Epithelial cell of prostate (primary cell): ENCODE measurements around the gene ZNRF3.
"Not testable (repeated sequence)": the region's sequence is repeated elsewhere in the genome, so short reads cannot be mapped to it uniquely, and the experiment has no call there.

Source experiments
- DNase-seq: peaks from one replicate; pipeline ENCODE4 v3.0.0-alpha.2; 2011; ENCODE audit warnings: low read depth, low spot score
- H3K27ac ChIP-seq: fragments of 450-650 bp; 2 replicates; pipeline ENCODE4 v1.5.1; 2017; ENCODE audit warnings: mild to moderate bottlenecking

ZNRF3 gene

DNA sequence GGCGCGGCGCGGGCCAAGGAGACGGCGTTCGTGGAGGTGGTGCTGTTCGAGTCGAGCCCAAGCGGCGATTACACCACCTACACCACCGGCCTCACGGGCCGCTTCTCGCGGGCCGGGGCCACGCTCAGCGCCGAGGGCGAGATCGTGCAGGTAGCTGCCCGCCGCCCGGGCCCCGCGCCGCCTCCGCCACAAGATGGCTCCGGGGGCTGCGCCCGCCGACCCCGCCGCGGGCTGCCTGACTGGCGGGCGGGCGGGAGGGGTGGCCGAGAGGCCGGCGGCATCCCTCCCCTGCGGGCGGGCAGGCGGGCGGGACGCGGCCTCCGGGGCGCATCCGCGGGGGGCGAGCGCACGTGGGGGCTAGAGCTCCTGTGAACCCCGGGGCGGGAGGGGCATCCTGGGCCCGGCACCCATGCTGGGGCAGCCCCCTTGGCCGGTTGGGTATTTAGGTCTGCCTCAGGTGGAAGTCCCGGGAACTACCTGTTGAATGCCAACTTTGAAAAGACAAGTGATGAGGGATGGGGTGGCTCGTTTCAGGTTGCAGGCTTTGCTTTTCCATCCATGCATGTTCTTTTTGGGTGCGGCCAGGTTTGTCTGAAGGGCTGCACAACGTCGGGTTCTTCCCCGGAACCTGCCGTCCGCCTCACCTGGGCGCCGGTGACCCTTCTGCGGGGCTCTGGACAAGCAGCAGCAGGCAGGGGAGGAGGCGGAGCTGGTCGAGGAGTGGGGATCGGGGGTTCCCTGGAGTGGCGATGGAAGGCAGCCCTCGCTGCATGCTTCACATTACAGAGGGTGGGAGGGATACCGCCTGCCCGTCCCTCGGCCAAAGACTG, 760 bp downstream of the ZNRF3 start:
- no peak for DNase-seq
- no peak overlapping the region for H3K27ac ChIP-seq

GRCh38 chr22:28884747-28885350, 1.5 kb downstream of the ZNRF3 start:
- H3K27ac ChIP-seq = no peak overlapping the region
- DNase-seq = no peak

- no peak for DNase-seq
- no peak overlapping the region for H3K27ac ChIP-seq
These were observed 2.6 kb downstream of the ZNRF3 start for GRCh38 chr22:28885939-28886338.

DNA sequence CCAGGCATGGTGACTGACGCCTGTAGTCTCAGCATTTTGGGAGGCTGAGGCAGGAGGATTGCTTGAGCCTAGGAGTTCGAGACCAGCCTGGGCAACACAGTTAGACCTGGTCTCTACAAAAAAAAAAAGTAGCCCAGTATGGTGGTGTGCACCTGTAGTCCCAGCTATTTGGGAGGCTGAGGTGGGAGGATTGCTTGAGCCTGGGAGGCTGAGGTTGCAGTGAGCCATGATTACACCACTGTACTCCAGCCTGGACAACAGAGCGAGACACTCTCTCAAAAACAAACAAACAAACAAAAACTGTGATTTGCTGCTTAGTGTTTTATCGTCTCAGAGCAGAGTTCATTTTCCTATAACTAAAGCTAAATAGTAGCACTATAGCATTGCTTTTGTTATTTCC, 3.3 kb downstream of the ZNRF3 start:
- not testable (repeated sequence) for H3K27ac ChIP-seq

DNA sequence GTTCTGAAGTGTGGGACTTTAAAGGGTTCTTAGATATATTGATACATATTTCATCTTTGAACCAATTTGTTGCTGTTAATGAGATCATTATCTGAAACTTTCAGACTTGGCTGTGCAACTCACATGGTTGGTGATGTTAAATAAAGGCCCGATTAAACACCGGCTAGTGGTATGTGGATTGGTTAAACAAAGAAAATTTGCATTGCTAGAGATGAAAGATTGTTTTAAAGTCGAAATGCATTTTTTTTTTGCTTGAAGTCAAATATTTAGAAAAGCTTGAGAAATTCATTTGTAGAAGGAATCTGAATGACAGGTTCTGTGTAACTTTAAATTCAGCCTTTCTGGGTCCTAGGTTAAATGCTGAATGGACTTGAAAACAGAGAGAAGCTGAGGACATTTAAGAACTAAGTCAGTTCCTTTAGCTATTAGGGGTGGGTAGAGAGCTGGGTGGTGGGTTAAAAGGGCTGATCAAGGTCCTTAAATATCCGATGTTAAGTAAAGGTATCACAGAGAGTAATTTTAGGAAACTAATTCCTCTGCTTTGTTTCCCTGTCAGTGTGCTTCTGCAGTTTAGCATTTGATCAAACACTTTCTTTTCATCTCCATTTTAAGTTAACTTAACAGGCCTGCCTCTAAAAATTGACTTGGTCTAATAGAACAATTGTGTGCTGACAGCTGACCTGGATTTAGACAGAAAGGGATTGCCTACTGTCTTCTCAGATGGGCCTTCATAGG, 4.5 kb downstream of the ZNRF3 start:
- no peak overlapping the region for H3K27ac ChIP-seq
- DNase-seq = no peak

More for the DNA sequence above, 3.3 kb downstream of the ZNRF3 start:
- DNase-seq = not testable (repeated sequence)

DNA sequence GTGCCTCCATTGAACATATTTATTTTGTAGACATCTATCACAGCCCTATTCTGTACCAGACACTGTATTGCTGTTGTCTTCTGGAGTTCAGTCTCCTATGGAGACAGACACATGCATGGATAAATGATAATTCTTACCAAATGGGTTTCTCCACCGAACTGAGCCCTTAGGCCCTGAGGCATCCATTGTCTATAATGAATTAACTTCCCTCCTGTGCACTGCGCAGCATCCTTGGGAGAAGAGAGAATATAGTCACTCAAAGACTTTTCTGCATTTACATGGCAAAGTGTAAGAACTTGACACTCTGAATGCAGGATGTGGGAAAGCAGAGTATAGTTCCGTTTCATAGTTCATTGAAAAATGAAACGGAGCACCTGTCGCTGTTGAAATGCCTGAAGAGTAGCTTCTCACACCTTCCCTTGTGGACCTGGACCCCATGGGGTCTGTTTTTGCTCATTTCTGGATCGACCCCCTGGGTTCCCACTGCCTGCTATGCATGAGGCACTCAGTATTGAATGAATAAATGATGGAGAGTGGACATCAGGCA, 6.2 kb downstream of the ZNRF3 start:
- no peak overlapping the region for H3K27ac ChIP-seq
- no peak for DNase-seq

GRCh38 chr22:28891156-28891733, 7.9 kb downstream of the ZNRF3 start:
- no peak overlapping the region for H3K27ac ChIP-seq
- no peak for DNase-seq

DNA sequence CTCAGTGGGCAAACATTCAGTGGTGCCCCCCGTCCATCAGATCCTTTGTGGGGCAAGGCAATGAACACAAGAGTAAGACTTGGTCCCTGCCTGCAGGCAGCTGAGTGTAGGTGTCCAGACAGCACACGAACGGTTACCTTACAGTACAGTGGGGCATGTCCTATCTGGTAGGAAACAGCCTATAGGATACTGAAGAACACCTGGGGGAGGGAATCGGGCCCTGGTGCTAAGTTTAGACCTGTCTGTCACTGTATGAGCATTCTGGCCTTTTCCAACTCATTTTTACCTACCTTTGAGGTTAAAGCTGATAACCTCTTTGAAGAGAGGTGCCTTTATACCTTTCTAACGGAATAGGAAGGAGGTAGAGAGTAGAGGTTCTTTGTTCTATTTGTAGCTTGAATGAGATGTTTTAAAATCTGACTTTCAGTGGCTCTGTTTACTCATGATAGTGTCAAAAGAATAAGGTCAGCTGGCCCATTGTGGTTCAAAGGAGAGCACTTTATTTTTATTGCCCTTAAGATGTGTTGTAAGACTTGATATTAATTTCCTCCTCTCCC, 8.9 kb downstream of the ZNRF3 start:
- DNase-seq = peak; percentile 24
- H3K27ac ChIP-seq = peak overlapping the region; percentile 6

- peak overlapping the region; percentile 34 for H3K27ac ChIP-seq
- DNase-seq = no peak
These were observed 10.4 kb downstream of the ZNRF3 start for GRCh38 chr22:28893810-28894209.

GRCh38 chr22:28894334-28894733, 11.0 kb downstream of the ZNRF3 start:
- DNase-seq = peak; percentile 69
- peak overlapping the region; percentile 34 for H3K27ac ChIP-seq

- no peak for DNase-seq
- peak overlapping the region; percentile 34 for H3K27ac ChIP-seq
These were observed 11.4 kb downstream of the ZNRF3 start for GRCh38 chr22:28894807-28895206.

DNA sequence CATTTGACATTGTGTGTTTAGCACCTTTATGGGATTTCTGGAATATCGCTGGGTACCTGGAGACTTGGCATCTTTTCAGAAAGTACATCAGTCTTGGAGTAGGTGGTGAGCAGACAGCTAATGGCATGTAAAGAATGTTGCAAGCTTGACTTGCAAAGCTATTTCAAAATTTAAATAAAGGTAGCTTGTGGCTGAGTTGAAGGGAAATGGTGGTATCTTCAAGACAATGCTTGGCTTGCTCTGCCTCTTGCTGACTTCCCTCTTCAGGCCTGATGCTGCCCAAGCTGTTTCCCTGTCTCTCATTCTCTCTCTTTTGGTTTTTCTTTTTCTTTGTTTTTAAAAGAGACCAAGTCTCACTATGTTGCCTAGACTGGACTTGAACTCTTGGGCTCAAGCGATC, 13.2 kb downstream of the ZNRF3 start:
- no peak for DNase-seq
- H3K27ac ChIP-seq = no peak overlapping the region

GRCh38 chr22:28898233-28898629, 14.9 kb downstream of the ZNRF3 start:
- no peak for DNase-seq

GRCh38 chr22:28899199-28899853, 16.0 kb downstream of the ZNRF3 start:
- DNase-seq = no peak
- H3K27ac ChIP-seq = peak overlapping the region; percentile 52

More at GRCh38 chr22:28898233-28898629, 14.9 kb downstream of the ZNRF3 start:
- peak overlapping the region; percentile 52 for H3K27ac ChIP-seq

DNA sequence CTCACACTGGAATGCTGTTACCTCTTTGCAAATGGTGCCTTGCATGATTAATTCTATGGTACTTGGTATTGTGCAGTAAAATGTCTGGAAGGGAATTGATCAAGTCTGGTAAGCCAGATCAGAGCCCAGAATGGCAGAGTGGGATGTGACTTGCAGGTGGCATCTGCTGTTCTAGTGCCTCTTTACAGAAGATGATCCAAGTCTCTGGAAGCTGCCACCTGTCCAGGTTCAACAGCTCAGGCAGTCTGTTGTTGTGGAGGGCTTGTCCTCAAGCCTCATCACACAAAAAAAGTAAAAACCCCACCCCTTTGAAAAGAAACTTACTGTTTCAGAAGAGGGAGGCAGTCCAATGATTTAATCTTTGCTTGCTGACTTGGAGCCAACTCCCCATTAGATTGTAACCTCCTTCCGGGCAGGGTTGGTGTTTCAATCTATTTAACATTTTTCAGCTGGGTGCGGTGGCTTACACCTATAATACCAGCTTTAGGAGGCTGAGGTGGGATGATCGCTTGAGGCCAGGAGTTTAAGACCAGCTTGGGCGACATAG, 17.1 kb downstream of the ZNRF3 start:
- no peak overlapping the region for H3K27ac ChIP-seq
- DNase-seq = no peak

DNA sequence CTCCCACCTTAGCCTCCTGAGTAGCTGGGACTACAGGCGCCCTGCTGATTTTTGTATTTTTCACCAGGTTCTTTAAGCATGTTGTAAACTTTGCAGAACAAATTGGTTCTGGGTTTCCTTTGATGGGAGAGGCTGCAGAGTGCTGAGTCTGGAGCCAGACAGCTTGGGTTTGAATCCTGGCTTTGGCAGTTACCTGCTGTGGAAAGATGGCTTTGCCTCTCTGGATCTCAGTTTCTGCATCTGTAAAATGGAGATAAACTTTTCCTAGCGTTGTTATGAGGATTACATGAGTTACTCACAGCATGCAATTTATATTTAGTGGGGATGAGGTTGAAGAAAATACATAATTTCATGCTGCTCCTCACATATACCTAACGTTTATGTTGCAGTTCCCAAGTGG, 19.1 kb downstream of the ZNRF3 start:
- no peak for DNase-seq
- H3K27ac ChIP-seq = no peak overlapping the region

- H3K27ac ChIP-seq = no peak overlapping the region
- no peak for DNase-seq
These were observed 19.7 kb downstream of the ZNRF3 start for GRCh38 chr22:28903080-28903479.

DNA sequence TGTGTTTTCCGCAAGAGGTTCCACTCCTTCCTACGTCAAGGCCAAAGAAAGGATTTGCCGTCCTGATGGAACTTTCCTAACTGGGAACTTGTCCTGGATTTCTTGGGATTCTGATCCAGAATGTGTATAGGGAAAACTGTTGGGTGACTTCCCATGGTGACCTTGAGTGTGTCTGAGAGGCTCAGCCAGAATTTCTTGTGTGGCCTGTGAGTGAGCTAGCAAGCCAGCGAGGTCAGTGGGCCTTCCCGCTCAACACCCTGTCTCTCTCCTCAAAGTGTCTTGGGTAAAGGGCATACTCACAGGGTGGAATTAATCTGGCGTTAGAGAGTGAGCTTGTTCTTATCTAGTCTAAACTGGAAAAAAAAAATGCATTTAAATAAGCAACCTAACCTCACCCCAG, 20.4 kb downstream of the ZNRF3 start:
- no peak for DNase-seq
- H3K27ac ChIP-seq = peak overlapping the region; percentile 18

DNA sequence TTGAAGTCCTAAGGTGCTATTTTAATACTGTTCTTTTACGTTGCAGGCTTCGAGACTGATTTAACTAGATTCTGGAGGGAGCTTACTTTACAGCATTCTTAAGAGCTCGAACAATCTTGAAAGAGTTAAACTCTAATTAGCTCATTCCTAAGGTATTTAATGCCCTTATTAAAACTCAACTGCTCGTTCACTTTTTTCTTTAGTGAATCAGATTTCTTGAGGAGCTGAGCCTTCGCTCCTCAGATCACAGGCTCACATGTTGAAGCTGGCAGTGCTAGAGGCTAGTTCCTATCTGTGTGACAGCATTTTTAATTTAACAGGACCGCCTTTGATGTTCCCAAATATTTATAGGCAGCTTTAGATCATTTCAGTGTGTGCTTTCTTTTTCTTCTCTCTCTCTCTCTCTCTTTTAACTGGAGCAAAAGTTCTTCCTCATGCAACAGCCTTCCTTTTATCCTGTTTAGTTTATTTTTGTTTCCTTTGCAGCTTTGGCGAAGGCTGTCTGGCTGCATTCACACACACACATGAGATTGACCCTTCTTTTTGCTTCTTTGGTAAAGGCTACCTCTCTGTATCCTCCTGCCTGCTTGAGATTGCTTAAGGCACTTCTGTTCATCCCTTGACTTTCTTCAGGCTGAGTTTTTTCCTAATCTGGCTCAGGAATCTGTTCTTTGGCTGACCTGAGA, 21.0 kb downstream of the ZNRF3 start:
- no peak for DNase-seq
- H3K27ac ChIP-seq = peak overlapping the region; percentile 18
